ENCODE data around the gene PGLYRP4. TPM values are rescaled to one million over a fixed set of nuclear protein-coding genes. Genes with fewer than 3 reads are reported as not detected.
A peak's percentile ranks its signal among the peaks of the same experiment; 100 is the strongest.

PGLYRP4 gene
- total and polyA plus RNA-seq, 8 donors, result not detected

GRCh38 chr1:153387785-153388184 is 39.1 kb upstream of the PGLYRP4 start:
- ATAC-seq, result no peak

GRCh38 chr1:153387001-153387400 is 38.4 kb upstream of the PGLYRP4 start:
- ATAC-seq (no peak), DNase-seq (no peak)
- TF ChIP-seq CTCF (IDR thresholded peaks at IDR 0.05), result no peak
- Histone ChIP-seq H3K9me3 (peaks cover 0 to 5% of the 10 kb centered on the region in 2 donors), H3K4me1 (peaks cover 0 to 54% of the 10 kb centered on the region in 2 donors), H3K27ac (peak overlapping the region in 1 of 2 donors; percentile 93), H3K27me3 (peaks cover 0 to 5% of the 10 kb centered on the region in 2 donors), H3K36me3 (no peaks in the 10 kb centered on the region), H3K4me3 (no peak overlapping the region)
- intact Hi-C loops (cut with DNase I), result no loop called here

More at GRCh38 chr1:153387785-153388184, 39.1 kb upstream of the PGLYRP4 start:
- peaks cover 0 to 5% of the 10 kb centered on the region in 2 donors for H3K27me3 ChIP-seq
- peaks cover 0 to 60% of the 10 kb centered on the region in 2 donors for H3K4me1 ChIP-seq
- DNase-seq, result no peak
- H3K4me3 ChIP-seq, result no peak overlapping the region
- H3K36me3 ChIP-seq, result no peaks in the 10 kb centered on the region
- H3K9me3 ChIP-seq, result no peaks in the 10 kb centered on the region
- intact Hi-C loops (cut with DNase I), result no loop called here
- TF ChIP-seq CTCF (IDR thresholded peaks at IDR 0.05), result no peak
- H3K27ac ChIP-seq, result peak overlapping the region in 1 of 2 donors; percentile 93

- intact Hi-C loops (cut with DNase I), result no loop called here
- Histone ChIP-seq H3K4me3 (no peak overlapping the region), H3K9me3 (peaks cover 0 to 10% of the 10 kb centered on the region in 2 donors), H3K36me3 (no peaks in the 10 kb centered on the region), H3K27me3 (peaks cover 0 to 3% of the 10 kb centered on the region in 2 donors), H3K27ac (peak overlapping the region in 1 of 2 donors; percentile 93), H3K4me1 (peaks cover 0 to 49% of the 10 kb centered on the region in 2 donors)
- DNase-seq (peak in 1 of 4 donors; percentile 72), ATAC-seq (peak; percentile 71)
- no peak for TF ChIP-seq CTCF (IDR thresholded peaks at IDR 0.05)
Measured at GRCh38 chr1:153386500-153386901, 37.9 kb upstream of the PGLYRP4 start.

GRCh38 chr1:153384958-153385580 is 36.4 kb upstream of the PGLYRP4 start:
- ATAC-seq (peak; percentile 16), DNase-seq (no peak)
- no peak for TF ChIP-seq CTCF (IDR thresholded peaks at IDR 0.05)
- H3K27ac ChIP-seq, result peak overlapping the region in 1 of 2 donors; percentile 93
- no peak overlapping the region for H3K4me3 ChIP-seq
- no peaks in the 10 kb centered on the region for H3K27me3 ChIP-seq
- no peaks in the 10 kb centered on the region for H3K36me3 ChIP-seq
- intact Hi-C loops (cut with DNase I), result no loop called here
- peaks cover 0 to 14% of the 10 kb centered on the region in 2 donors for H3K9me3 ChIP-seq
- peaks cover 0 to 42% of the 10 kb centered on the region in 2 donors for H3K4me1 ChIP-seq

- DNase-seq (no peak), ATAC-seq (no peak)
- no peak overlapping the region for H3K27ac ChIP-seq
- H3K9me3 ChIP-seq, result peaks cover 0 to 14% of the 10 kb centered on the region in 2 donors
- H3K36me3 ChIP-seq, result no peaks in the 10 kb centered on the region
- intact Hi-C loops (cut with DNase I), result no loop called here
- no peak for TF ChIP-seq CTCF (IDR thresholded peaks at IDR 0.05)
- H3K4me3 ChIP-seq, result no peak overlapping the region
- no peaks in the 10 kb centered on the region for H3K27me3 ChIP-seq
- H3K4me1 ChIP-seq, result peaks cover 0 to 34% of the 10 kb centered on the region in 2 donors
Measured at GRCh38 chr1:153380711-153381110, 32.1 kb upstream of the PGLYRP4 start.
